Lung (tissue), 12 donors: ENCODE results near the gene TRABD2A. TPM values are rescaled to one million over a fixed set of nuclear protein-coding genes. Genes with fewer than 3 reads are reported as not detected.
"Not testable (repeated sequence)": the region's sequence is repeated elsewhere in the genome, so short reads cannot be mapped to it uniquely, and the experiment has no call there.

Experiments
- ATAC-seq: fragments of 200-7000 bp; cut with Tn5 transposase; one replicate; pipeline ENCODE4 v1.9.1; 2020; ENCODE audit warnings: moderate number of reproducible peaks; ENCODE audit not compliant: insufficient read depth, low FRiP score
- DNase-seq, 3 donors: peaks; one replicate each; pipeline ENCODE4 v3.0.0-alpha.2; 2013 to 2017
- H3K27ac ChIP-seq, 2 donors: one replicate each; pipeline ENCODE4 v1.5.1; 2013; ENCODE audit warnings: mild to moderate bottlenecking in 2 of 2, moderate library complexity in 2 of 2, control low read depth in 1 of 2, inconsistent platforms in 1 of 2, low read depth in 1 of 2, low read length in 1 of 2
- H3K27me3 ChIP-seq, 3 donors: one replicate each; pipeline ENCODE4 v1.5.1; 2013; ENCODE audit warnings: low read length in 2 of 3; ENCODE audit not compliant: control insufficient read depth in 3 of 3, insufficient read depth in 3 of 3
- H3K36me3 ChIP-seq, 4 donors: one replicate each; pipeline ENCODE4 v1.5.1; 2013; ENCODE audit warnings: low read length in 4 of 4, mild to moderate bottlenecking in 1 of 4, moderate library complexity in 1 of 4; ENCODE audit not compliant: control insufficient read depth in 4 of 4, insufficient read depth in 4 of 4
- H3K4me1 ChIP-seq, 5 donors: one replicate each; pipeline ENCODE4 v1.5.1; 2013; ENCODE audit warnings: low read length in 5 of 5, mild to moderate bottlenecking in 2 of 5, moderate library complexity in 1 of 5; ENCODE audit not compliant: control insufficient read depth in 5 of 5, insufficient read depth in 5 of 5
- H3K4me3 ChIP-seq: one replicate; pipeline ENCODE4 v1.5.1; 2013; ENCODE audit warnings: mild to moderate bottlenecking, control low read depth, moderate library complexity
- H3K9ac ChIP-seq, 2 donors: one replicate each; pipeline ENCODE4 v1.5.1; 2013; ENCODE audit warnings: low read length in 2 of 2, control low read depth in 1 of 2; ENCODE audit not compliant: insufficient read depth in 1 of 2
- H3K9me3 ChIP-seq, 4 donors: one replicate each; pipeline ENCODE4 v1.5.1; 2013; ENCODE audit warnings: low read length in 3 of 4, mild to moderate bottlenecking in 1 of 4, moderate library complexity in 1 of 4; ENCODE audit not compliant: control insufficient read depth in 4 of 4, insufficient read depth in 3 of 4
- WGBS, 2 donors: extraction: QIAGEN DNeasy Blood & Tissue Kit; methylation state at CpG; one replicate each; pipeline ENCODE4 v1.1.7; 2013; 5-methylcytosine and 5-hydroxymethylcytosine counted together
- polyA plus RNA-seq, 2 donors: library from polyadenylated mRNA; stranded (reverse); fragments of 200-250 nt; gene quantifications; one replicate each; pipeline ENCODE4 v1.2.1, GENCODE V29; 2013
- total RNA-seq, 2 donors: library from RNA; depleted of rRNA in 1 of 2; stranded (reverse); fragments of >200 nt in 1 of 2; gene quantifications; one replicate each; pipeline ENCODE4 v1.2.1, GENCODE V29; 2014 to 2021
- TF ChIP-seq, protein P1 (sequence below): IDR thresholded peaks from 2 replicates; pipeline ENCODE4 v1.5.1; 2012; ENCODE audit warnings: mild to moderate bottlenecking; ENCODE audit errors: control extremely low read depth, extremely low read depth
- donor health status: control.
- donor health status: control.
- donor health status: Bipolar disorder and iron deficiency.
- donor health status: healthy.
- donor health status: DM: yes; HTN: yes; CAD: no.

TRABD2A gene
- total and polyA plus RNA-seq, 4 donors, result 1.9 to 3.1 (median 2.3) TPM

DNA sequence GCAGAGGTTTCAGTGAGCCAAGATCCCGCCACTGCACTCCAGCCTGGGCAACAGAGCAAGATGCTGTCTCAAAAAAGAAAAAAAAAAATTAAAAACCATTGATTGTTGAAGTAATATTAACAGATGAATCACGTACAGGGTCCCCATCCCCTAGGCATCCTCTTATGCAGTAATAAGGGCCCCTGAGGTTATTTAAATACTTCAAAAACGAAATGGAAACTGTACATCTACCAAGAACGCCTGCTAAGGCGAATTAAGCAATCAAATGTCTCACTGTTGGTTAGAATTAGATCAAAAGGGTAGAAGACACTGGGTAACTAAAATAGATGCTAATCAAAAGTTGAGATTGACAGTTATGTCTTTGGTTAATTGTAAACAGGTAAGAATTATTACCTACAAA, 7.5 kb downstream of the TRABD2A start:
- H3K9me3 ChIP-seq, result no peaks in the 10 kb centered on the region
- no peaks in the 10 kb centered on the region for H3K4me1 ChIP-seq
- TF ChIP-seq, protein P1, sequence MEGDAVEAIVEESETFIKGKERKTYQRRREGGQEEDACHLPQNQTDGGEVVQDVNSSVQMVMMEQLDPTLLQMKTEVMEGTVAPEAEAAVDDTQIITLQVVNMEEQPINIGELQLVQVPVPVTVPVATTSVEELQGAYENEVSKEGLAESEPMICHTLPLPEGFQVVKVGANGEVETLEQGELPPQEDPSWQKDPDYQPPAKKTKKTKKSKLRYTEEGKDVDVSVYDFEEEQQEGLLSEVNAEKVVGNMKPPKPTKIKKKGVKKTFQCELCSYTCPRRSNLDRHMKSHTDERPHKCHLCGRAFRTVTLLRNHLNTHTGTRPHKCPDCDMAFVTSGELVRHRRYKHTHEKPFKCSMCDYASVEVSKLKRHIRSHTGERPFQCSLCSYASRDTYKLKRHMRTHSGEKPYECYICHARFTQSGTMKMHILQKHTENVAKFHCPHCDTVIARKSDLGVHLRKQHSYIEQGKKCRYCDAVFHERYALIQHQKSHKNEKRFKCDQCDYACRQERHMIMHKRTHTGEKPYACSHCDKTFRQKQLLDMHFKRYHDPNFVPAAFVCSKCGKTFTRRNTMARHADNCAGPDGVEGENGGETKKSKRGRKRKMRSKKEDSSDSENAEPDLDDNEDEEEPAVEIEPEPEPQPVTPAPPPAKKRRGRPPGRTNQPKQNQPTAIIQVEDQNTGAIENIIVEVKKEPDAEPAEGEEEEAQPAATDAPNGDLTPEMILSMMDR, result no peak
- 87 to 89% methylated on average over 5 of the region's 5 CpGs for WGBS, 2 donors
- H3K36me3 ChIP-seq, result no peaks in the 10 kb centered on the region
- ATAC-seq, result no peak
- no peak for DNase-seq
- H3K27ac ChIP-seq, result no peak overlapping the region
- peaks cover 0 to 5% (median 2%) of the 10 kb centered on the region in 3 donors for H3K27me3 ChIP-seq
- no peak overlapping the region for H3K4me3 ChIP-seq
- no peak overlapping the region for H3K9ac ChIP-seq

DNA sequence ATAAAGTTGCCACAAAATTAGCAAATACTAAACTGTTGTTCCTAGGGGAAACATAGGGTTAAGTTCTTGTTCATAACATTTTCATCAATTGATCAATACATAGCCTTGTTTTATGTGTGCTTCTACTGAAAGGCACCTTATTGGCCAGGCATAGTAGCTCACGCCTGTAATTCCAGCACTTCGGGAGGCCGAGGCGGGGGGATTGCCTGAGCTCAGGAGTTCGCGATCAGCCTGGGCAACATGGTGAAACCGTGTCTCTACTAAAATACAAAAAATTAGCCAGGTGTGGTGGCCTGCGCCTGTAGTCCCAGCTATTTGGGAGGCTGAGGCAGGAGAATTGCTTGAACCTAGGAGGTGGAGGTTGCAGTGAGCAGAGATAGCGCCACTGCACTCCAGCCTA, 8.2 kb downstream of the TRABD2A start:
- H3K27me3 ChIP-seq, DNase-seq, H3K9me3 ChIP-seq, ATAC-seq, H3K27ac ChIP-seq, H3K9ac ChIP-seq, H3K4me3 ChIP-seq, H3K36me3 ChIP-seq, H3K4me1 ChIP-seq: not testable (repeated sequence)
- WGBS, 2 donors, result 96% methylated on average over 9 of the region's 9 CpGs

DNA sequence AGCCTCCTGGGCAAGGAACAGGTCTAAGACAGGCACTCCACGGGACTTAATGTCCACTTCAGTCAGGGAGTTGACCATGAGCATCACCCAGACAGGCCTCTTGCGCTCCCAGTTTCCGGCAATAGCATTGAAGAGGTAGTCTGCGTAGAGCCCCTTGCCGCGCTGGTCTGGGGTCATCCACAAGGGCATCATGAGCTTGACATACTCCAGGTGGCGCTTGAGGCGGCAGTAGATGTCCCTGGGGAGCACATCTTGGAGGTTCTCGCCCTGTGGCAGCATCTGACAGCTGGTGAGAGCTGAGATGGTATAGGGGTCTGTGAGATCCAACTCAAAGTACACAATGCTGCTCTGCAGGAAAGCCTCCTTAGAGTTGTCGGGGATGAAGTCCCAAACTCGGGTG, 10.6 kb downstream of the TRABD2A start:
- no peak for ATAC-seq
- H3K9me3 ChIP-seq, result no peaks in the 10 kb centered on the region
- TF ChIP-seq, protein P1, result no peak

DNA sequence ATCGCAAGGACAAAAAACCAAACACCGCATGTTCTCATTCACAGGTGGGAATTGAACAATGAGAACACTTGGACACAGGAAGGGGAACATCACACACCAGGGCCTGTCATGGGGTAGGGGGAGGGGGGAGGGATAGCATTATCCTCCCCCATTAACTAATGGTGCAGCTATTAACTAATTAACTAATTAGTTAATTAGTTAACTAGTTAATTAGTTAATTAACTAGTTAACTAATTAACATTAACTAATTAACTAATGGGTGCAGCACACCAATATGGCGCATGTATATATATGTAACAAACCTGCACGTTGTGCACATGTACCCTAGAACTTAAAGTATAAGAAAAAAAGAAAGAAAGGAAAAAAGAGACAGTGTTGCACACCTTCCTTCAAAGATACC, 12.6 kb downstream of the TRABD2A start:
- 97 to 98% methylated on average over 2 to 3 of the region's 4 CpGs for WGBS, 2 donors
- not testable (repeated sequence) for H3K27me3 ChIP-seq, H3K36me3 ChIP-seq, H3K9ac ChIP-seq, ATAC-seq, H3K4me1 ChIP-seq, H3K9me3 ChIP-seq, DNase-seq, H3K27ac ChIP-seq, H3K4me3 ChIP-seq

More for the DNA sequence above, 10.6 kb downstream of the TRABD2A start:
- Histone ChIP-seq H3K27ac (no peak overlapping the region), H3K36me3 (no peaks in the 10 kb centered on the region), H3K27me3 (peaks cover 0 to 2% (median 0%) of the 10 kb centered on the region in 3 donors), H3K4me1 (no peaks in the 10 kb centered on the region), H3K9ac (no peak overlapping the region), H3K4me3 (no peak overlapping the region)
- DNase-seq, result no peak
- 92 to 95% methylated on average over 11 of the region's 11 CpGs for WGBS, 2 donors

DNA sequence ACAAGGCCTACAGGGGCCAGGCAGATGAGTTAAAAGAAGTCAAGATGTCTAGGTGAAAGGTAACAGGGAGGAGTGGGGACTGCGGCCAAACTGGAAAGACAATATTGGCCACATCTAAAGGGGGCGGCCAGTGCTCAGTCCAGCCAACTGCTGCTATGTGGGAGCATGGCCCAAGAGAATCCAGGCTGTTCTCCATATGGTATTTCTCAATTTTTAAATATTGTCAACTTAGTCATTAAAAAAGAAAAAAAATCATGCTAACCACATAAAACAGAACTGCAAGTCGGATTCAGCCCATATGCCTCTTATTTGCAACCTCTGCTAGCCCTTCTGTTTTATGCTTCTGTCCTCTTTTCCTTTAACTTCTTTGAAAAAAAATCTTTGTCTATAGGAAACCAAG, 14.8 kb downstream of the TRABD2A start:
- Histone ChIP-seq H3K4me1 (peaks cover 0 to 2% (median 0%) of the 10 kb centered on the region in 5 donors), H3K9ac (no peak overlapping the region), H3K27me3 (peaks cover 0 to 2% (median 0%) of the 10 kb centered on the region in 3 donors), H3K4me3 (no peak overlapping the region), H3K9me3 (no peaks in the 10 kb centered on the region), H3K36me3 (no peaks in the 10 kb centered on the region), H3K27ac (no peak overlapping the region)
- ATAC-seq (no peak), DNase-seq (peak in 2 of 3 donors; percentile 32 to 50)
- WGBS, 2 donors, result 88 to 92% methylated on average over 3 of the region's 3 CpGs
- TF ChIP-seq, protein P1, result no peak
